Immature natural killer cell (primary cell): ENCODE results near the gene FAM163A. TPM values are rescaled to one million over a fixed set of nuclear protein-coding genes. Genes with fewer than 3 reads are reported as not detected.

Source experiments
- DNase-seq, 3 donors: peaks; one replicate each; pipeline ENCODE4 v3.0.0; 2022; ENCODE audit warnings: mixed read lengths in 1 of 3
- H3K27ac Mint-ChIP-seq, 6 donors: one replicate each; pipeline ENCODE4 v1.8.0; 2020; ENCODE audit warnings: mixed read lengths in 6 of 6, mild to moderate bottlenecking in 5 of 6, inconsistent platforms in 4 of 6, moderate library complexity in 3 of 6
- H3K27me3 Mint-ChIP-seq, 3 donors: one replicate each; pipeline ENCODE4 v1.8.0; 2020 to 2021; ENCODE audit warnings: low read depth in 3 of 3, mild to moderate bottlenecking in 3 of 3, mixed read lengths in 3 of 3, moderate library complexity in 3 of 3, inconsistent platforms in 1 of 3
- H3K36me3 Mint-ChIP-seq, 3 donors: one replicate each; pipeline ENCODE4 v1.8.0; 2020; ENCODE audit warnings: mixed read lengths in 3 of 3, inconsistent platforms in 2 of 3, mild to moderate bottlenecking in 2 of 3
- H3K4me1 Mint-ChIP-seq, 2 donors: one replicate each; pipeline ENCODE4 v1.8.0; 2020; ENCODE audit warnings: inconsistent platforms in 2 of 2, mild to moderate bottlenecking in 2 of 2, mixed read lengths in 2 of 2, moderate library complexity in 1 of 2
- H3K4me3 Mint-ChIP-seq, 5 donors: one replicate each; pipeline ENCODE4 v1.8.0; 2020; ENCODE audit warnings: mild to moderate bottlenecking in 5 of 5, mixed read lengths in 5 of 5, inconsistent platforms in 3 of 5, moderate library complexity in 3 of 5
- H3K9me3 Mint-ChIP-seq, 6 donors: one replicate each; pipeline ENCODE4 v1.8.0; 2020; ENCODE audit warnings: mild to moderate bottlenecking in 6 of 6, mixed read lengths in 6 of 6, inconsistent platforms in 4 of 6, moderate library complexity in 3 of 6
- polyA plus RNA-seq, 3 donors: library from polyadenylated mRNA; unstranded; fragments of 300-500 nt; fragmentation: Illumina TruSeq; gene quantifications; one replicate each; pipeline ENCODE4 v1.2.3, GENCODE V29; 2021

The FAM163A gene
- polyA plus RNA-seq, 3 donors from 2014 or later, result not detected

GRCh38 chr1:179761846-179762640 is 19.0 kb downstream of the FAM163A start:
- Mint-ChIP-seq H3K4me3 (no peak overlapping the region), H3K4me1 (no peaks in the 10 kb centered on the region), H3K9me3 (no peaks in the 10 kb centered on the region), H3K36me3 (no peaks in the 10 kb centered on the region), H3K27ac (no peak overlapping the region), H3K27me3 (peaks cover 4 to 7% (median 6%) of the 10 kb centered on the region in 3 donors)
- DNase-seq, result no peak

DNA sequence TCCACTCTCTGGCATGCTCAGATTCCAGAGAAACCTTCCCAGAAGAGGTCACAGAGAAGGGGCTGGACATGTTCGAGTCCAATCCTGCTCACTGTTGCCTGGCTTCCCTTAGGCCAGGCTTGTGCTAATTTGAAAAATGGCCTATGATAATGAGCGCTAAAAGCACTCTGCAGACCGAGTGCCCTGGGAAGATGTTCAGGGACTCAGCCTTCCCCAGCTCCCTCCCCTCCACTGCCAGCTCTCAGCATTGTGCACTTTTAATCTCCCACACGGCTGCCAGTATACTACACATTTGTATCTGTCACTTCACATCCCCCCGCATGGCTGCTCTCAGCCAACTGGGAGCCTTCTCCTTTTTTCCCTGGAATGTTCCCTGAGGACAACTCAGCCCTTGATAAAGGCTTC is 24.1 kb downstream of the FAM163A start:
- Mint-ChIP-seq H3K4me3 (no peak overlapping the region), H3K27me3 (peaks cover 2 to 15% (median 7%) of the 10 kb centered on the region in 3 donors), H3K4me1 (no peaks in the 10 kb centered on the region), H3K9me3 (no peaks in the 10 kb centered on the region), H3K27ac (no peak overlapping the region), H3K36me3 (no peaks in the 10 kb centered on the region)
- DNase-seq, result no peak

GRCh38 chr1:179767996-179768395 is 24.9 kb downstream of the FAM163A start:
- Mint-ChIP-seq H3K36me3 (no peaks in the 10 kb centered on the region), H3K27ac (no peak overlapping the region), H3K9me3 (no peaks in the 10 kb centered on the region), H3K4me3 (no peak overlapping the region), H3K27me3 (peaks cover 0 to 16% (median 5%) of the 10 kb centered on the region in 3 donors), H3K4me1 (no peaks in the 10 kb centered on the region)
- DNase-seq, result no peak

DNA sequence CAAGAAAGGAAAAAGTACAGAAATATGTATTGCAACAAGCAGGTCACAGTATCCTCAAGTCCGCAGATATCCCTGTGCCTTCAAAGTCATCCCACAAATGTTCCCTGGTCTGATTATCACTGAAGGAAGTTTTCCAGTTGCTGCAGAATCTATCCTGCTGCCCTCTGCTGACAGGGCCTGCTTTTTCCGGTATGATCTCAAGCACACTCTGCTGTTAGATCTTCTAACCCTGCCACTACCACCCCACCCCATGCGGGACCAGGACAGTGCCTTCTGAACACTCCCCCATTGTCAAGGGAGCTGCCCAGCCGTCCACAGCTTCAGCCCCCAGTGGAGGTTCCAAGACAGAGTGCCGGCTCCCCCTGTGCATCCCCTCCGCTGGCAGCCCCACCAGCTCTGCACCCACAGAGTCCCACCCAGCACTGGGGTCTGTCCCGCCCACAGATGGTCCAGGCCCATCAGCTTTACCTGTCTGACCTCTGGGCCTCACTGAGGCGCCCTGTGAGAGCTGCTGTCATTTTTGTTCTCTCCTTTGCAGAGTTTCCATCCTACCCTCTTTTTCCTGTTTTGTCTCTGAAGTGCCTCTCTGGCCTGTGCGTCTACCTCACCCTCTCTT is 27.9 kb downstream of the FAM163A start:
- H3K36me3 Mint-ChIP-seq, result no peaks in the 10 kb centered on the region
- DNase-seq, result no peak
- H3K4me1 Mint-ChIP-seq, result no peaks in the 10 kb centered on the region
- H3K27me3 Mint-ChIP-seq, result peaks cover 0 to 14% (median 3%) of the 10 kb centered on the region in 3 donors
- peak overlapping the region in 1 of 6 donors; percentile 42 for H3K27ac Mint-ChIP-seq
- no peaks in the 10 kb centered on the region for H3K9me3 Mint-ChIP-seq
- no peak overlapping the region for H3K4me3 Mint-ChIP-seq

- DNase-seq, result no peak
- Mint-ChIP-seq H3K9me3 (no peaks in the 10 kb centered on the region), H3K4me1 (no peaks in the 10 kb centered on the region), H3K27ac (no peak overlapping the region), H3K4me3 (no peak overlapping the region), H3K36me3 (no peaks in the 10 kb centered on the region), H3K27me3 (peaks cover 0 to 14% (median 6%) of the 10 kb centered on the region in 3 donors)
Measured at GRCh38 chr1:179773264-179773663, 30.2 kb downstream of the FAM163A start.

DNA sequence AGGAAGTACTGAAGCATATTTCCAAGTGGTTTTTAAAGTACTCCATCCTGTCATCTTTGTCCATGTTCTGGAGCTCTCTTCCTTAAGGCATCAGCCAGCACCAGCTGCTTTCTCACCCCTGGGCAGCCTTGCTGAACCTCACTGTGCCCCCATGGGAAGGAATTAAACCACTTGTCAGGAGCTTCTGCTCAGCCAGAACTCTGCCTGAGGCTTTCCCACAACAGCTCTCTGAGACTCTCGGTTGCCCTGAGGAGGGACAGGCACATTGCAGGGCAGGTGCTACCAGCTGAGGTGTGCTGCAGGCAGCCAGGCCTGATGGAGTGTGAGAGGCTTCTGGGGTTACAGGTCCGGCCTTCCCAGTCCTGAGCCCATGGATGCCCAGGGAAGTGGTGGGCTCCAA is 30.9 kb downstream of the FAM163A start:
- no peak overlapping the region for H3K4me3 Mint-ChIP-seq
- no peak for DNase-seq
- no peaks in the 10 kb centered on the region for H3K36me3 Mint-ChIP-seq
- H3K4me1 Mint-ChIP-seq, result no peaks in the 10 kb centered on the region
- no peak overlapping the region for H3K27ac Mint-ChIP-seq
- H3K9me3 Mint-ChIP-seq, result no peaks in the 10 kb centered on the region
- H3K27me3 Mint-ChIP-seq, result peaks cover 0 to 16% (median 7%) of the 10 kb centered on the region in 3 donors

DNA sequence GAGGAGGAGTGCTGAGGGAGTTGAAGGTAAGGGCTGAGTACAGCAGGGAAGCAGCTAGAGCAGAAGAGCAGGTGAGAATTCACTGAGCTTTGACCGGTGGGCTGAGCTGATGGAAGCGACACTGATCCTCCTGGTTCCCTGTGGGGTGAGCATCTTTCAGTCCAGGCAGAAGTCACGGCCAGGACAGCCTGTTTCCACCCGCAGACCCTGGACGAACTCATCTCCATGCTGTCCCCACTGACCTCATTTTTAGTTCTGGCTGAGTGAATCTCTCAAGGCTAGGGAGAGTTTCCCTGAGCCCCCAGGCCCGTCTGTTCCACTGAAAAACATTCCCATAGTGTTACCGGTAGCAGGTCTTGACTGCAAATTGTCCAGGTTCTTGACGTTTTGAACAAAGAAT is 31.5 kb downstream of the FAM163A start:
- DNase-seq, result no peak
- H3K4me1 Mint-ChIP-seq, result no peaks in the 10 kb centered on the region
- no peaks in the 10 kb centered on the region for H3K9me3 Mint-ChIP-seq
- peaks cover 0 to 16% (median 7%) of the 10 kb centered on the region in 3 donors for H3K27me3 Mint-ChIP-seq
- no peaks in the 10 kb centered on the region for H3K36me3 Mint-ChIP-seq
- H3K27ac Mint-ChIP-seq, result no peak overlapping the region
- H3K4me3 Mint-ChIP-seq, result no peak overlapping the region

DNA sequence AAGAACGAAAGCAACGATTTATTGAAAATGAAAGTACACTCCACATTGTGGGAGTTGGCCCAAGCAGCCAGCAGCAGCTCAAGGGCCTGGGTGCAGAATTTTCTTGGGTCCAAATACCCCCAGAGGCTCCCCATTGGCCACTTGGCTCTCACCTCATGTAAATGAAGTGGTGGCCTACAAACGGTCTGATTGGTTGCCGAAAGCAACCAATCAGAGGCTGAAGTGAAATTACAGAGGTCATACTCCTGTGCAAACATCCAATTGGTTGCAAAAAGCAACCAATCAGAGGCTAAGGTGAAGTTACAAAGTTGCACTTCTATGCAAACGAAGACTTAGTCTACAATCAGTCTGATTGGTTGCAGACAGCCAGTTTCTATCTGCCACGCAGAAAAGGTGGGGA is 31.9 kb downstream of the FAM163A start:
- Mint-ChIP-seq H3K4me1 (no peaks in the 10 kb centered on the region), H3K4me3 (no peak overlapping the region), H3K9me3 (no peaks in the 10 kb centered on the region), H3K36me3 (no peaks in the 10 kb centered on the region), H3K27ac (no peak overlapping the region), H3K27me3 (peaks cover 2 to 15% (median 5%) of the 10 kb centered on the region in 3 donors)
- no peak for DNase-seq

DNA sequence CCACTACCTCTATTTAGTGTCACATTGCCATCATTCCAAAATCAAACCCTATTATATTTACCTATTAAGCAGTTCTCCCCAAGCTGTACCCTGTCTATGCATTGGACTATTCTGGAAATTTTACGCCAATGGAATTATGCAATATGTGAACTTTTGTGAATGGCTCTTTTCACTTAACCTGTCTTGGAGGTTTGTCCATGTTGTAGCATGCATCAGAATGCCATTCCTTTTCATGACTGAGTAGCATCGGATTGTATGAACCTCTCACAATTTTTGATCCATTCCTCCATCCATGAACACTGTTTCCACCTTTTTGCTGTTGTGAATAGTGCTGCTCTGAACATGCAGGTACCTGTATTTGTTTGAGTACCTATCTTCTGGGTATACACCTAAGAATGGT is 33.7 kb downstream of the FAM163A start:
- Mint-ChIP-seq H3K36me3 (no peaks in the 10 kb centered on the region), H3K4me1 (no peaks in the 10 kb centered on the region), H3K4me3 (no peak overlapping the region), H3K9me3 (no peaks in the 10 kb centered on the region), H3K27ac (no peak overlapping the region), H3K27me3 (peaks cover 2 to 7% (median 4%) of the 10 kb centered on the region in 3 donors)
- DNase-seq, result no peak

GRCh38 chr1:179777731-179778130 is 34.6 kb downstream of the FAM163A start:
- H3K36me3 Mint-ChIP-seq, result no peaks in the 10 kb centered on the region
- H3K4me1 Mint-ChIP-seq, result no peaks in the 10 kb centered on the region
- no peaks in the 10 kb centered on the region for H3K9me3 Mint-ChIP-seq
- no peak for DNase-seq
- H3K27ac Mint-ChIP-seq, result no peak overlapping the region
- peaks cover 2 to 5% (median 4%) of the 10 kb centered on the region in 3 donors for H3K27me3 Mint-ChIP-seq
- H3K4me3 Mint-ChIP-seq, result no peak overlapping the region

DNA sequence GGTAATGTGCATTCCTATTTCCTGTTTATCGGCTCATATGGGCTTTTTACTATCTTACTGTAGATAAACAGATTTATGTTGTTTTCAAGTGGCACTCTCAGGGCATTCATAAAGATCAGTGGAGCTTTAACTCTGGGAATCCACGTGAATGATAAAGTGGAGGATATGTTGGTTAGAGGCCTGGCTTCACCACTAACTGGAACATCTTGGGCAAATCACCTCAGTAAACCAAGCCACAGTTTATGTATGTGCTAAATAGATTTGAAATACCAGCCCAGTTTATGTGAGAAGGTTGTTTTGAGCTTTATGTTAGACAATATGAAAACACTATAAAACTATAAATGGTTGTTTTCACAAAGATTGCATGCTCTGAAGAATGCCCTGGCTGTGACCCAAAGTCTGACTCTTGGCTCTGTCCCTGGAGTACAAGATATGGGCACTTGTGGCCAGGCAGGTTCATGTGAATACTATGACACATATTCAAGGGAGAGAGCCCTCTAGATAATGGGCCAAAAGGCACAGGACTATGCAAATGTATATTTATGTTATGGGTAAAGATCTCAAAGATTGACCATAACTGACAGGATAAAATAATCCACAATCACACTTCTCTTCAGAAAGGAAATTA is 36.7 kb downstream of the FAM163A start:
- no peaks in the 10 kb centered on the region for H3K4me1 Mint-ChIP-seq
- DNase-seq, result no peak
- H3K9me3 Mint-ChIP-seq, result no peaks in the 10 kb centered on the region
- no peaks in the 10 kb centered on the region for H3K36me3 Mint-ChIP-seq
- no peak overlapping the region for H3K4me3 Mint-ChIP-seq
- no peak overlapping the region for H3K27ac Mint-ChIP-seq
- H3K27me3 Mint-ChIP-seq, result peaks cover 2 to 7% (median 5%) of the 10 kb centered on the region in 3 donors

DNA sequence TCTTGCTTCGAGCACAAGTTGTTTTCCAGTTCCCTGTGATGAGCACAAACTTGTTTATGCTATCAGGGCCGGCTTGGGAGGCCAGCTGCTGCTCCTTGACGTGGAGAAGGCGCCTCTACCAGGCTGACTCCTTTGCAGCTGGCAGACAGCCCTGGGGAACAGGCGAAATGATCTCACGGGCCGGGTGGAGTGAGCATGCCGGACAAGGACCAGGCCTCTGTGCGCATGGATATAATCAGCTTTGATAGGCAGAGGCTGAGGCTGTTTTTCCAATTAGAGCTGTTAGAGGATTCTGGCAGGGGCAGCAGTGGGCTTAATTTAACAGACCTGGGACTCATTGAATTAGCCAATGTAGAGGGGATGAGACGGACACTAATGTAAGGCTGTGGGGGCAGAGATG is 38.9 kb downstream of the FAM163A start:
- peaks cover 2 to 8% (median 5%) of the 10 kb centered on the region in 3 donors for H3K27me3 Mint-ChIP-seq
- H3K4me1 Mint-ChIP-seq, result no peaks in the 10 kb centered on the region
- no peak overlapping the region for H3K27ac Mint-ChIP-seq
- H3K36me3 Mint-ChIP-seq, result no peaks in the 10 kb centered on the region
- no peaks in the 10 kb centered on the region for H3K9me3 Mint-ChIP-seq
- no peak overlapping the region for H3K4me3 Mint-ChIP-seq
- DNase-seq, result no peak

- Mint-ChIP-seq H3K36me3 (no peaks in the 10 kb centered on the region), H3K9me3 (no peaks in the 10 kb centered on the region), H3K4me1 (no peaks in the 10 kb centered on the region), H3K27me3 (peaks cover 0 to 4% (median 4%) of the 10 kb centered on the region in 3 donors), H3K27ac (no peak overlapping the region), H3K4me3 (no peak overlapping the region)
- no peak for DNase-seq
Measured at GRCh38 chr1:179785031-179785431, 41.9 kb downstream of the FAM163A start.

DNA sequence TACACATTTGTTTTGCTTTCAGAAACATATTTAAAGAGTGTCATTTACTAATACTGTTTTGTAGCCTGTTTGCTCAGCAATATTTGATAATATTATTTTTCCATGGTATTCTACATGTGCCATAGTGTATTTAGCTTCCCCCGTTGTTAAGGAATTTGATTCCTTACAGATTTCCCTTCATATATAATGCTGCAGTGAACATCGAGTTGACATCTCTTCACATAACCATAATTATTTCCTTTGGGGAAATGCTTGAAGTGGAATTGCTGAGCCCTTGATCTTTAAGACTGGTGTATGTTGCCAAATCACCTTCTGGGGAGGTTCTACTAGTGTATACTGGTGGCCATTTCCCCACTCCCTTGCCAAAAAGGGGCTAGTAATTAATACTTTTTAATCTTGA is 42.6 kb downstream of the FAM163A start:
- Mint-ChIP-seq H3K27ac (no peak overlapping the region), H3K9me3 (no peaks in the 10 kb centered on the region), H3K4me3 (no peak overlapping the region), H3K36me3 (no peaks in the 10 kb centered on the region), H3K27me3 (peaks cover 0 to 4% (median 4%) of the 10 kb centered on the region in 3 donors), H3K4me1 (no peaks in the 10 kb centered on the region)
- DNase-seq, result no peak
